Measurements from ENCODE around the gene C16orf87.

DNA sequence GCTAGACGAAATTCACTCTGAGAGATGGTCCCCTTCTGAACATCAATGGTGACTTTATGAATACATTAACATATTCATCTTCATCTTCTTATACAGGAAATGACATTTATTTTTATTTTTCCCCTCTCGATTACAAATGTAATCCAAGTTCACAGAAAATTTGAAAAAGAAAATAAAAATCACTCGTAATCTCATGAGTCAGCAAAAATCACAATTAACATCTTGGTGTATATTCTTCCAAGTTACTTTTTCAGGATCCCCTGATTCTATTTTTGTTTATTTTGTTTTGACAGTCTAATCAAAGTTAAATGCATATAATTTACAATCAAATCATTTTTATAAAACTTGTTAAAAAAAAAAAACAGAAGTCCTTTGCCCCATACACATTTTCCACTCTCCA lies 27.6 kb downstream of the C16orf87 start:
- TF ChIP-seq, protein P1, sequence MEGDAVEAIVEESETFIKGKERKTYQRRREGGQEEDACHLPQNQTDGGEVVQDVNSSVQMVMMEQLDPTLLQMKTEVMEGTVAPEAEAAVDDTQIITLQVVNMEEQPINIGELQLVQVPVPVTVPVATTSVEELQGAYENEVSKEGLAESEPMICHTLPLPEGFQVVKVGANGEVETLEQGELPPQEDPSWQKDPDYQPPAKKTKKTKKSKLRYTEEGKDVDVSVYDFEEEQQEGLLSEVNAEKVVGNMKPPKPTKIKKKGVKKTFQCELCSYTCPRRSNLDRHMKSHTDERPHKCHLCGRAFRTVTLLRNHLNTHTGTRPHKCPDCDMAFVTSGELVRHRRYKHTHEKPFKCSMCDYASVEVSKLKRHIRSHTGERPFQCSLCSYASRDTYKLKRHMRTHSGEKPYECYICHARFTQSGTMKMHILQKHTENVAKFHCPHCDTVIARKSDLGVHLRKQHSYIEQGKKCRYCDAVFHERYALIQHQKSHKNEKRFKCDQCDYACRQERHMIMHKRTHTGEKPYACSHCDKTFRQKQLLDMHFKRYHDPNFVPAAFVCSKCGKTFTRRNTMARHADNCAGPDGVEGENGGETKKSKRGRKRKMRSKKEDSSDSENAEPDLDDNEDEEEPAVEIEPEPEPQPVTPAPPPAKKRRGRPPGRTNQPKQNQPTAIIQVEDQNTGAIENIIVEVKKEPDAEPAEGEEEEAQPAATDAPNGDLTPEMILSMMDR (IDR thresholded peaks at IDR 0.05) = no peak
- no peak for TF ChIP-seq EP300 (IDR thresholded peaks at IDR 0.05)
- TF ChIP-seq POLR2A (IDR thresholded peaks at IDR 0.05) = no peak
- no peak for TF ChIP-seq POLR2AphosphoS5 (IDR thresholded peaks at IDR 0.05)

Data from stomach (tissue), 4 donors.